Erythroblast (primary cell): ENCODE measurements around the gene FOXS1.

Source experiments
- DNase-seq, 2 experiments: peaks; one replicate each; lab custom pipeline; 2025; lab: John Stamatoyannopoulos, UW
- GATA1 ChIP-seq: IDR thresholded peaks from 2 replicates; pipeline ENCODE4 v1.6.1; 2011; ENCODE audit warnings: low read depth, mild to moderate bottlenecking, control low read depth, low read length, moderate library complexity
- POLR2A ChIP-seq: IDR thresholded peaks from 2 replicates; pipeline ENCODE4 v1.6.1; 2011; ENCODE audit warnings: mild to moderate bottlenecking, low read length

The FOXS1 gene

DNA sequence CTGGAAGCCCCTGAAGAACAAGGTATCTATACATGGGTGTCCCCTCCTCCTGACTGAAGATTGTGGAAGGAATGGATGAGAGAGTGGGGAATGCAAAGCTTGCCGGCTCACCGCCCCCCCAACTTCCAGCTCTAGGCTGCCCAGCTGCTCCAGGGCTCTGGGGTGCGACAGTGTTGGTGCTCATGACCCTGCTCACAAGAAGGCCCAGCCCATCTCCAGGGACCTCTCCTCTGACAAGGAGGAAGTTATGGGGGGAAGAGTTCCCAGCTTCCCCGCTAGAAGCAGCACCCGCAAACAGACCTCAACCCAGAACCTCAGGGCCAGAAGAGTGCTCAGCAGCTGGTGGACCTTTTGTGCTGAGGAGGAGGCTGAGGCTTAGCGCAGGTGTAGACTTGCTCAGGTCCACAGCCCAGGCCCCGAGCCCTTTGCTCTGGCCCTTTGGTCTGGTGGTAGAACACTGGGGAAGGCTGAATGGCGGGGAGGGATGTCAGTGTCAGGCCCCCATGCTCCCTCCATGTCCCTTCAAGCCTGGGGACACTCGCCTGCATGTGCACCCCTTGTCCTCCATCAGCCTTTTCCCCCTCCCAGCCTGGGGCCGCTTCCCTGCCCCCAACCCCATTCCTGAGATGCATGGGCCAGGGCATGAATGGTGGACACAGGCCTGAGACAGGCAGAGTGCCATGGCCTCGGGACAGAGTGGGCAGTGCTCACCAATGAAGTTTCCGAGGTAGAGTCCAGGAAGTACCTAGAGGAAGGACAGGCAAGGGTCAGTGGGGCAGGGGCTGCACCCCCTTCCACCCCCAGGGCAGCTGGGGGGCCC, 23.7 kb upstream of the FOXS1 start:
- DNase-seq: no peak
- TF ChIP-seq POLR2A (no peak), GATA1 (no peak)

DNA sequence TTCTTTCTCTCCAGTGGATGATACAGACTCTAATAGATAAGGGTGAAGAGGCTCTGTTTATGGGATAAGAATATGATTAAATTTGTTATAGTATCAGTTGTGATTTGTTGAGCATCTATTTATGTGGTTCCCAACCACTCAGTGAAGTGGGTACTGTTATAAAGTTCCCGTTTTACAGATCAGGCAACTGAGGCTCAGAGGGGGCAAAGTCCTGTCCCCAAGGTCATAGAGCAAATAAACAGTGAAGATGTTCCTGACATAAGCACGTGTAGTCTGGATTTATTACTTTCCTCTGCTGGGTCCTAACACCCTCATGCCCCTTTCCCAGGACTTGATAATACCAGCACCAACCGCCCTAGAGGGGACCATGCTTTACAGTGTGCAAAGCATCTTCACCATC, 20.8 kb upstream of the FOXS1 start:
- no peak for DNase-seq
- TF ChIP-seq GATA1 (no peak), POLR2A (no peak)

DNA sequence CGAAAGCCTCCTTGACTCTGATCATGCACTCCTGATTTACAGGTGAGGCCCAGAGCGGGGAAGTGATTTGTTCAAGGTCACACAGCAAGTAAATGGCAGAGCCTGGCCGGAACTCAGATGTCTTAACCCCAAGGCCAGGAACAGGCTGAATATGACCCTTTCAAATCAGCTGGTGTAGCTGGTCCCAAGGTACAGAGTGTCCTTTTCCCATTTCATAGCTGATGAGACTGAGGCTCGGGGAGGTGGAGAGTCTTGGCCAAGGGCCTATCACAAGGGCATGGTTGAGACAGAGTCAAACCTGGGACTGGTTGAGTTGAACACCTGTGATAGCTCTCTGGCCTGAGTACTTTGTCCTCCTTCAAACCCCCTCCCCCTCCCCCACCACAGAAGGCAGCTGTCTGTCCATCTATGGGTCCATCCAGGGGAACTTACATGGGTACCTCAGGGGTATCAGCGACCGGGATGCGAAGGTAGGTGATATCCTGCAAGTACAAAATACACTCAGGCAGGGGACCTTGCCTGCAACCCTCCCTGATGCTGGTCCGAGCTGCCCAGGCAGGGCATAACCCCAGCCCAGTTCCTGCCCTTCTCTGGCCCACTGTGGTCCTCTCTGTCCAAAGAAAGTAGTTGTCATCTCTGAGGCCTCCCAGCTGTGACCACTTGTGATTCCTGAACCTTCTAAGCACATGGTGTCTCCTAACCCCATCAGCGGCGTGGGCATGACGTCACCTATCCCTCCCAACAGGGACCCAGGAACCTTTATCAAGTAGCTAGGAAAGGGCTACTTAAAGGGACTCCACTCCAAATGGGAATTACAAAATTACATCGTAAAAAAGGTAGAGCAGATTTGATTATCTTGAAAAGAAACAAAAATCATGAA, 19.4 kb upstream of the FOXS1 start:
- DNase-seq: no peak
- no peak for TF ChIP-seq POLR2A
- no peak for TF ChIP-seq GATA1

DNA sequence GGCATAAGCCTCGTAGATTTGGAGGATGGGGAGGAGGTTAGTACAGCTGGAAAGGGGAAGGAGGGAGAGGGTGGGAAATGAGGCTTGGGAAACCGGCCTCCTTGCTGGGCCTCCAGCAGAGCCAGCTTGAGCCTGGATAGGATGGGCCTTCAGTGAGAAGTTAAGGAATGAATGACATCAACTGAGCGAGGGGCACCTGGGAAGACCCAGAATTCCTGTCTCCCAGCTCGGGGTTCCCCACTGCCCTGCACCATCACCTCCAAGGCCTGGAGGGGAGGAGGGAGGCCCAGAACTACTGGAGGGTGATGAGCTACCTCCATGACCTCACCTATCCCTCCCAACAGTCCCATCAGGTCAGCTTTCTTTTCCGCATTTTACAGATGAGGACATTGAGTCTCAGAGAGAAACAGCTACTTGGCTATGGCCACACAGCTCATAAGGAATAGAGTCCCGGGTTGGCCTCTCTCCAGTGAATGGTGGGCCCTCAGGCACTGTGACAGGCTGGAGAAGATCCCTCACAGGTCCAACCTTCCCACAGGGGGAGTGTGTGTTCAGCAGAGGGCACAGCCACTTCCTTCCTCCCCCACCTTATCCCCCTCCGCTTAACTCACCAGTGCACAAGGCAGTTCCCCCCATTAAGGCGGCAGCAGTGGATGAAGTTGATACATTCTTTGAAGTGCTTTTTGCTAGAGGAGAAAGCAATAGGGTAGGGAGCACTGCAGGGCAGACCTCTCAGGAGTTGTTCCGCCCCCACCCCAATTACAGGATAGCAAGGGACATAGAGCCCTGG, 18.1 kb upstream of the FOXS1 start:
- DNase-seq: no peak
- TF ChIP-seq POLR2A (no peak), GATA1 (no peak)

DNA sequence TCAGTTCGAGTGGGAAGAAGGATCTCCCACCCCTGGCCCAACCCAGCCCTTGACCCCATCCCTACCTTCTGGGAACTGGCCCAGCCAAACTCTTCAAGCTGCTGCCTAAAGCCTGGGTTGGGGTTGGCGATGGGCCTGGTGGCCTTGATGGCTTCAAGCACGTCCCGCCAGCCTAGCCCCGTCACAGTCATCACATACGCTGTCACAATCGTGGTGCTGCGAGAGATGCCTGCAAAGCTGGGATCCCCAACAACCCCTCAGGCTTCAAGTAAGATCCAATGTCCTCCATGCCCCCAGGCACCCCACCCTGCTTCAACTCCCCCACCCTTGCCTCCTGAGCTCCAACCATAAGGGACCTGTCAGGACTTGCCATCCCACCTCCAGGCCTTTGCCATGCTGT, 17.1 kb upstream of the FOXS1 start:
- DNase-seq: no peak
- TF ChIP-seq GATA1: no peak
- TF ChIP-seq POLR2A: no peak

DNA sequence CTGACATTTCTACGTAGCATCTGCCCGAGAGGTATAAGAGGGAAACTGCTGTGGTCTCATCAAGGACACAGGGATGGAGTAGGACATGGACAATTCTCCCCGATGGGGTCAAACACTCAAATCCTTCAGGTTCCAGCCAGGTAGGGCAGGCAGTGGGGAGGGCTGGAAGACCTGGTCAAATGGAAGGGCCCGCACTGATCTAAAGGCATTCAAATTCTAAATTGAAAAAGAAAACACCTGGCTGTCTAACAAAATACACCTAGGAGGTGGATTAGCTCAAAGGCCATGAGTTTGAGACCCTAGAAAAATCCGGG, 16.7 kb upstream of the FOXS1 start:
- no peak for TF ChIP-seq GATA1
- TF ChIP-seq POLR2A: no peak
- DNase-seq: no peak

DNA sequence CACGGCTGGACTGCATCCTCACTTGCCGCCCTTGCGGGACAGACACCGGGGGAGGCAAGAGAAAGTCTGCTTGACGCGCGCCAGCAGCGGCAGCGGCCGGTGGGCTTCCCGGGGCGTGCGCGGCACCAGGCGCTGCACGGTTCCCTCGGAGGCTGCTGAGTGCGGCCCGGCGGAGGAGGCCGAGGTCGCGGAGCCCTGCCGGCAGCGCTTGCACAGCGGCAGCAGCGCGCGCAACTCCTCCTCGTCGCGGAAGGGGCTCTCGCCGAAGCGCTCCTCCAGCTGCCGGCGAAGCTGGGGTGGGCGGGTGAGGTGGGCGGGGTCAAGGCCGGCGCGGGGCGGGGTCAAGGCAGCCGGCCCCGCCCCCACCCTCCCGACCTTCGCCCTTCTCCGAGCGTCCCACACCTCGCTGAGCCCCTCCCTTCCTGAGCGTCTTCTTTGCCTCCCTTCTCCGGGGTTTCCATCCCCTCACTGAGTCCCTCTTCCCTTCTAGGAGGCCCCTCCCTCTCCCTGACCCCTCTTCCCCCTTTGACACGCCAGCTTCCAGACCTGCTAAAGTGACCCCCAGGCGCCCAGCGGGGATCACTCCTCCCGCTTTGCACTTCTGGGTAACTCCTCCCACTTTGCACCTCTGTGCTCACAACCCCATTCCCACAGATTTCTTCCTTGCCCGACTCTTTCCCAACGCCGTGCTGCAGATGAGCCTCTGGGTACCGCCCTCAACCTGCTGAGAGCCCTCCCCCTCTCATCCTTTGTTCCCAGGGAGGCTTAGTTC, 16.2 kb upstream of the FOXS1 start:
- DNase-seq: peak; percentile 66 to 74

DNA sequence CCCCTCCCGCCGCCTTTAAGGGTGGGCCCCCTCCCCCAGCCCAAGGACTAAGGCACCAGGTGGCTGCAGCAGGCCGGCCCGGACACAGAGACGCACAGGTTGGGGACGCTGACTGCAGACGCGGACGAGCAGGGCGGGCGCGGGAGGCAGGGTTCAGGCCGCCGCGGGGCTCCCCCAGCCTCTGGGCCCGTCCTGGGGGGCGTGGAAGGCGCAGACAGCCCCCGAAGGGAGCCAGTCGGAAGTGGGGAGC, 15.7 kb upstream of the FOXS1 start:
- TF ChIP-seq POLR2A (no peak), GATA1 (no peak)
- no peak for DNase-seq

More for the DNA sequence above, 16.2 kb upstream of the FOXS1 start:
- TF ChIP-seq GATA1: no peak
- no peak for TF ChIP-seq POLR2A

DNA sequence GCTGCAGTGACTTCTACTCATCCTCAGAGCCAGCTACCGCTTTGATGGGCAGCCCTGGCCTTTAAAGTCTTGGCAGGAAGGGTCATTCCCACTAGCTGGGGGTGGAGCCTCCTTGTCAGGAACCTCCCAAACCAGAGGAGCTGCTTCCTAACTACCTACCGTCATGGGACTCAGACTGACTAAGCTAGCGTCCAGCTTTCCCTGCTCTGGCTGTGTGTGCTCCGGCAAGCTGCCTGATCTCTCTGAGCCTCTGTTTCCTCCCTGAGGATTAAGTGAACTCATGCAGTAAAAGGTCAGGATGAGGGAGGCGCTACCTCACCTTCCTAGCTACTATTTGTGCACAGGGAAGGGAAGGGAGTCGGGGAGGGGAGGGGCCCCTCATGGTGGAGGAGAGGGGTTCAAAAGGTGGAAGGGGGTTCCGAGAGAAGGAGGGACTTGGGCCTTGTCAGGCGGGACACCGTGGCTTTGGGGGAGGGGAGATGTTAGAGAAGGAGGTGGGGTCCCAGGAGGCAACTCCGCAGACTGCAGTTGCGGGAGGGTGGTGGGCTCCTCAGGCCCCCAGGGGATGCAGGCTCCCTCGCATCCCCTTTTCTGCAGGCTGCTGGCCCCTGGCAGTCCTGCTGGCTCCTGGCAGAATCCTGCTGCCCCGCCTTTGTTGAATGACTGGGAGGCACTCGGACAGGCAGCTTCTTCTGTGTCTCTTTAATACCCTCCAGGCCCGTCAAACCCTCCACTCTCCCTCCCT, 15.2 kb upstream of the FOXS1 start:
- TF ChIP-seq GATA1 (no peak), POLR2A (no peak)
- DNase-seq: no peak

DNA sequence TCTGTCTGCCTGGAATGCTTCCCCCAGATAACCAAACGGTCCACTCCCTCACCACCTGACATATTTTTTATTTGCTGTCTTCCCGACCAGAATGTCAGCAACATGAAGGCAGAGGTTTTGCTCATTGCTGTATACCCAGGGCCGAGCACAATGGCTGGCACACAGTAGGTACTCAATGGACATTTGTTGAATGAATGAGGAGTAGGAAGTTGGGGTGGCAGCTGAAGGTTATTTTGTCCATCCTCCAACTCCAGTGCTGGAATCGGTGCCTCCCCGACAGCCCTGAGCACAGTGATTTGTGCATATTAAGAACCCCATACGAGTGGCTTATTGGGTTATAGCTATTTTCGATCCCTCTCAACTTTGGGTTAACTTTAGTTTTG, 14.6 kb upstream of the FOXS1 start:
- DNase-seq: no peak

DNA sequence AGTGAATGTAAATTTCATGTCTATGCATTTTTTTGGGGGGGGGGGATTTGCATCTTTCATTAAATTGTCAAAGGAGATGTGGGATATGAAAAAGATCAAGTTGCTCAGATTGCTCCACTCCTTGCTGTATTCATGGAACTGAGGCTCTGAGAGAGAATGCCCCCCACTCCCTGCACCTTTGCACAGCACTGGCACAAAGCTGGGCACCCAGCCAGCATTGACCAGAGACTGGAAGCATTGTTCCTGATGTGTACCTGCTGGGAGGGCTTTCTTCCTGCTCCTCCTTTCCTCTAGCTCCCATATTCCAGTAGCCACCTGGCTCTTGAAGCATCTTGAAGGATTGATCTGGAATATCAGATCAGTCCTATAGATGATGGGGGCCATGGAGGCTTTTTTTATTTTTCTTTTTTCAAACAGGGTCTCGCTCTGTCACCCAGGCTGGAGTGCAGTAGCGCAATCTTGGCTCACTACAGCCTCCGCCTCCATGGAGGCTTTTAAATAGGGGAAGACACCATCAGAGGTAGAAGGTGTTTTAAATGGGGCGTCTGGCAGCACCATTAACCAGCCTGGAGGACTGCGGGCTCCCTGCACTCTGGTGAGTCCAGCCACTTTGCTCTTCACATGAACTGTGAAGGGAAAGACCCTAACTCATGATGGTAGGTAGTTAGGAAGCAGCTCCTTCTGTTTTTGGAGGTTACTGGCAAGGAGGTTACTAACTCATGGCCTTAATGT, 14.0 kb upstream of the FOXS1 start:
- DNase-seq: no peak

More for the DNA sequence above, 14.6 kb upstream of the FOXS1 start:
- TF ChIP-seq GATA1 (no peak), POLR2A (no peak)

DNA sequence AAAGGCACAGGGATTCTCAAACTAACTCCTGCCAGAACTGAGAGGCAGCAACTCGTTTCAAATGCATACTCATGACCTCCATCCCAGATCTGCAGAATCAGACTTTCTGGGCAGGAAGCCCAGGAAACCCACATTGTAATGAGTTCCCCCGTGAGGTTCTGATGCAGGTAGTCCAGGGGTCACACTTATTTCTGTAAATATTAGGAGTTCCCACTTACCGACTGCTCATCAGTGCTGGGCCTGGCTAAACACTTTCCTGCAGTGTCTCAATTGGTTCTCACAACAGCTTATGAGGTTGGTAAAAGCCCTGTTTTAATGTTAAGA, 13.3 kb upstream of the FOXS1 start:
- no peak for DNase-seq
- no peak for TF ChIP-seq GATA1
- no peak for TF ChIP-seq POLR2A

More for the DNA sequence above, 14.0 kb upstream of the FOXS1 start:
- TF ChIP-seq GATA1 (no peak), POLR2A (no peak)
